GM19099 (cell line): ENCODE results near the gene CST1.
"Not testable (repeated sequence)": the region's sequence is repeated elsewhere in the genome, so short reads cannot be mapped to it uniquely, and the experiment has no call there.

Source experiments
- POLR2A ChIP-seq: IDR thresholded peaks from 3 replicates; pipeline ENCODE4 v1.6.1; 2011; ENCODE audit warnings: low read depth; ENCODE audit not compliant: insufficient read length; ENCODE audit errors: extremely low read depth

Gene CST1

GRCh38 chr20:23750786-23751185, at the start of gene CST1:
Gene CST1, minus strand, starts transcription at chr20:23750935. Its CDS starts 69 bp downstream, at chr20:23750866.
- not testable (repeated sequence) for TF ChIP-seq POLR2A

GRCh38 chr20:23795526-23795925, 44.8 kb upstream of the CST1 start:
- TF ChIP-seq POLR2A, result no peak

- no peak for TF ChIP-seq POLR2A
Measured at GRCh38 chr20:23794841-23795240, 44.1 kb upstream of the CST1 start.

GRCh38 chr20:23794065-23794464, 43.3 kb upstream of the CST1 start:
- no peak for TF ChIP-seq POLR2A

- TF ChIP-seq POLR2A, result no peak
Measured at GRCh38 chr20:23783447-23783846, 32.7 kb upstream of the CST1 start.

- TF ChIP-seq POLR2A, result no peak
Measured at GRCh38 chr20:23782366-23782983, 31.7 kb upstream of the CST1 start.

GRCh38 chr20:23776067-23776771, 25.5 kb upstream of the CST1 start:
- TF ChIP-seq POLR2A, result no peak

- TF ChIP-seq POLR2A, result no peak
Measured at GRCh38 chr20:23774081-23774480, 23.3 kb upstream of the CST1 start.

GRCh38 chr20:23773579-23773978, 22.8 kb upstream of the CST1 start:
- no peak for TF ChIP-seq POLR2A

GRCh38 chr20:23773127-23773526, 22.4 kb upstream of the CST1 start:
- no peak for TF ChIP-seq POLR2A

GRCh38 chr20:23772074-23772473, 21.3 kb upstream of the CST1 start:
- TF ChIP-seq POLR2A, result no peak

- TF ChIP-seq POLR2A, result no peak
Measured at GRCh38 chr20:23770384-23770783, 19.6 kb upstream of the CST1 start.

GRCh38 chr20:23766531-23766930, 15.8 kb upstream of the CST1 start:
- TF ChIP-seq POLR2A, result no peak

- TF ChIP-seq POLR2A, result no peak
Measured at GRCh38 chr20:23765578-23765977, 14.8 kb upstream of the CST1 start.

- no peak for TF ChIP-seq POLR2A
Measured at GRCh38 chr20:23763345-23763744, 12.6 kb upstream of the CST1 start.

GRCh38 chr20:23759306-23759940, 8.7 kb upstream of the CST1 start:
- TF ChIP-seq POLR2A, result no peak
